Lung microvascular endothelial cell (primary cell): ENCODE measurements around the gene TRUB1. TPM values are rescaled to one million over a fixed set of nuclear protein-coding genes. Genes with fewer than 3 reads are reported as not detected.
"Not testable (repeated sequence)": the region's sequence is repeated elsewhere in the genome, so short reads cannot be mapped to it uniquely, and the experiment has no call there.

Experiments
- DNase-seq, 2 donors: peaks; one replicate each; pipeline versions ENCODE4 v3.0.0 to v3.0.0-alpha.2; 2010; ENCODE audit warnings: low read depth in 2 of 2
- total RNA-seq: library from RNA; depleted of rRNA; stranded (reverse); fragments of >200 nt; gene quantifications from 2 replicates; pipeline ENCODE4 v1.2.1, GENCODE V29; 2014

TRUB1 gene
- total RNA-seq, 1 donor from 2014 or later = 18.1 TPM

- no peak for DNase-seq
Measured at GRCh38 chr10:114923551-114923950, 14.4 kb upstream of the TRUB1 start.

- peak; percentile 53 to 56 for DNase-seq
Measured at GRCh38 chr10:114925587-114926586, 12.1 kb upstream of the TRUB1 start.

DNA sequence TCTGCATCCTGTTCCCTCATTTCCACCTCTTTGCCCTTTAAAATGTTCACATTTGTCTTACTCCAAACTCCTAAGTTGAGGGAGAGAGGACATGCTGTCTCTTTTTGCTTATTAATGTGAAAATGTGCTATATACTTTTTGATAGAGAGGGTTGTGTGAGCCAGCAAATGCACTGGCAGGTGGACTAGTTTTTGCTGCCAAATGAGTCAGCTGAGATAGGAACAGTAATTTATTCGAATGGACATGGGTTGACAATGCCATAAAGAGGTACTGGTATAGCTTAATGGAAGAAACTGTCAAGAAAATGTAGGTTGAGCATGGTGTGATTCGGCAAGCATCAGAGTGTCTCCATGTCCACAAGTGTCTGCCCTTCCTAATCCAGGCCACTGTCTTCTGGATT, 9.2 kb upstream of the TRUB1 start:
- peak in 1 of 2 donors; percentile 48 for DNase-seq

DNA sequence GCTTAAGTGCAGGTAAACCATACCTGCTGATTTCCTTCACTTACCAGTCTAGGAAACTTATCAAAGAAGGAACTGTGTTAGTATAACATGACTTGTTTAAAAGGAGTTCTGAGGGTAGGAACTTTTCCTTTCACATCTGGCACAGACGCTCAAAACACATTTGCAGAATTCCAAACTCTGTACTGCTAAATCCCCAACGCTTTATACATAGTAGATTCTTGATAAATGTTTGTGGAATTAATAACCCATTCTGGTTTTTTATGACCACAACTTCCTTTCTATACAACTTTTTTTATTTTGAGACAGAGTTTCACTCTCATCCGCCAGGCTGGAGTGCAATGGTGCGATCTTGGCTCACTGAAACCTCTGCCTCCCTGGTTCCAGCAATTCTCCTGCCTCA, 7.7 kb upstream of the TRUB1 start:
- no peak for DNase-seq

GRCh38 chr10:114931072-114931679, 6.8 kb upstream of the TRUB1 start:
- DNase-seq = no peak

- no peak for DNase-seq
Measured at GRCh38 chr10:114932225-114932624, 5.8 kb upstream of the TRUB1 start.

DNA sequence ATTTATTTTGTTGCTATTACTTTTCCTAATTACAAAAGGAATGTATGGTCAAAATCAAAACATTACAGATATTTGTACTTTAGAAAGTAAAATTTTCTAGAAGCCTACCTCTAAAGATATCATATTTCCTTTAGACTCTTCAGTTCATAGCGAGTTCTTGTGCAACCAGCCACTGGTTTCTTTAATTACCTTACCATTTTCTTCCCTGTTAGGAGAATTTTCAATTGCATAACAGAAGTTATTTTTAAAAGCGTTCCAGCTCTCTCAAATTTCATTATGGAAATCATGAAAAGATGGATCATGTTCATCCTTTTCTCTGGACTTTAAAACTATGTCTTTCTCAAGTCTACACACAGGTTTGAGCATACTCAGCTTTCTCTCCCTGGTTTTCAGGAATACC, 5.0 kb upstream of the TRUB1 start:
- DNase-seq = no peak

DNA sequence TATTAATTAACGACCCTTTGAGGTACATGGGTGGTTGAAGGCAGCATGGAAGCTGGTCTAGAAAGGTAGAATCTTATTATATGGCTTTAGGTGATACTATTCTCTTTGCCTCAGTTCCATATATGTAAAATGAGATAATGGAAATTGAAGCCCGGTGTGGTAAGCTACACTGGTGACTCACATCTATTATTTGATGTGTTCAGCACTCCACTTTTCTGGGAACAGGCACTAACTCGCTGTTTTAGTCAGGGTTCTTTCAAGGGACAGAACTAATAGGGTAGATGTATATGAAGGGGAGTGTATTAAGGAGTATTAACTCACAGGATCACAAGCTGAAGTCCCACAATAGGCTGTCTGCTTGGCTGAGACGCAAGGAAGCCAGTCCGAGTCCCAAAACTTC, 4.4 kb upstream of the TRUB1 start:
- no peak for DNase-seq

GRCh38 chr10:114933995-114934394, 4.0 kb upstream of the TRUB1 start:
- not testable (repeated sequence) for DNase-seq

DNA sequence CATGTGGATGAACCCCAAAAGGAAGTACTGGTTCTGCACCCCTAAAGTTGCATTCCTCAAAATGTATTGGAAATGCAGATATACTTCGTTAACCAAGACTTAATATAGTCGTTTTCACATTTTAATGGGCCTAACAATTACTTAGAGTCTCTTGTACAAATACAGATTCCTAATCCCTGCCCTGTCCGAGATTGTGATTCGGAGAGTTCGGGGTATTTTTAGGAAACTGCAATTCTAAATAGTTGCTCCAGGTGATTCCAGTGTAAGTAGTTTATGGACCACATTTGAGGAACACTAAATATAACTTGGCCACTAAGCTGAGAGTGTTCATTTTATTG, 830 bp downstream of the TRUB1 start:
- no peak for DNase-seq

- peak in 1 of 2 donors; percentile 3 for DNase-seq
Measured at GRCh38 chr10:114940735-114941134, 2.7 kb downstream of the TRUB1 start.

DNA sequence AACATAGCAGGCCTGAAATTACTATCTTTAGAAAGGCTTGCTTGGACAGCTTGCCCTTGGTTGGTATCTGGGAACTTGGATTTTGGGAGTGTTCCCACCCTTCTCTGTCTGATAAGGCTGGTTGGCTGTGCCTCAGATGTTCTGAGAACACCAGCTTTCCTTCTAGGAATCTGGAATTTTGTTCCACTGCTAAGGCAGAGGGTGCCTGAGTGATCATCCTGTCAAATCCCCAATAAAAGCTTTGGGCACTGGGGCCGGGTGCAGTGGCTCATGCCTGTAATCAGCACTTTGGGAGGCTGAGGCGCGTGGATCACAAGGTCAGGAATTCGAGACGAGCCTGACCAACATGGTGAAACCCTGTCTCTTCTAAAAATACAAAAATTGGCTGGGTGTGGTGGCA, 5.0 kb downstream of the TRUB1 start:
- DNase-seq = no peak

- no peak for DNase-seq
Measured at GRCh38 chr10:114953047-114953446, 15.1 kb downstream of the TRUB1 start.

GRCh38 chr10:114955984-114956383, 18.0 kb downstream of the TRUB1 start:
- DNase-seq = no peak

- no peak for DNase-seq
Measured at GRCh38 chr10:114956466-114956865, 18.5 kb downstream of the TRUB1 start.

- peak in 1 of 2 donors; percentile 10 for DNase-seq
Measured at GRCh38 chr10:114957122-114957521, 19.1 kb downstream of the TRUB1 start.

DNA sequence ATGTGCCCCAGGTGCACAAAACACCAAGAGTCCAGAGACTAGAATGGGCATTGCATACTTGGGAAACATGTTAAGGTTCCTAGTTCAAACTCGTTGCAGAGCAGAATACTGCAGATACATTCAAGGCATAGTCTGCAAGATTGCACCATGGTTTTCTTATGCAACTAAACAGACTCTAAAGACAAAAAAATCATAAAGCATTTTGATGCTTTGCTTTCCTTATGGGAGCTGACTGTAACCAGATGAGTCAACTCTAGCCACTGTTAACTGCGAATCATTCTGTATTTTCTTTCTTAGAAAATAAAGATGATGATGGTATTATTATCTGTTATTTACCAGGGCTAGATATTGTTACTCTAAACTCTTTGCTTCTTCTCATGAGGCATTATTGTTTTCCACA, 19.7 kb downstream of the TRUB1 start:
- DNase-seq = no peak

- DNase-seq = no peak
Measured at GRCh38 chr10:114962441-114962840, 24.4 kb downstream of the TRUB1 start.

DNA sequence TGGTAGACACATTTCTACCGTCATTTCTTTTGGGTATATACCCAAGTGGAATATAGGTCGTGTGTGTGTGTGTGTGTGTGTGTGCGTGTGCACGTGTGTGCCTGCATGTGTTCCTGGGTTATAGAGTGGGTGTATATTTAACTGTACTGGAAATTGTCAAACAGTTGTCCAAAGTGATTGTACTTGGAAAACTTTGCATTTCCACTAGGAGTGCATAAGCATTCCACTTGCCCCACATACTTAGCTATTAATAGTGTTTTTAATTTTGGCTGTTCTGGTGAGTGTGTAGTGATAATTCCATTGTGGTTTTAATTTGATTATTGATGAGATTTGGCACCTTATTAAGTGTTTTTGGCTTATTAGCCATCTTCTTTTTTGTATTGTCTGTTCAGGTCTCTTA, 25.9 kb downstream of the TRUB1 start:
- no peak for DNase-seq

GRCh38 chr10:114967071-114967470, 29.1 kb downstream of the TRUB1 start:
- DNase-seq = peak; percentile 1 to 85

- DNase-seq = peak; percentile 20 to 33
Measured at GRCh38 chr10:114970515-114970914, 32.5 kb downstream of the TRUB1 start.

- DNase-seq = no peak
Measured at GRCh38 chr10:114973306-114973705, 35.3 kb downstream of the TRUB1 start.

- no peak for DNase-seq
Measured at GRCh38 chr10:114973997-114974396, 36.0 kb downstream of the TRUB1 start.
